Loucy (cell line): ENCODE results near the gene PEX5L.

Experiments
- H2AFZ ChIP-seq: fragments of 200-600 bp; sonication (generic); 2 replicates; pipeline ENCODE4 v1.6.0; 2016; ENCODE audit warnings: antibody characterized with exemption, mild to moderate bottlenecking, low read length, moderate library complexity
- H3F3A ChIP-seq: fragments of 200-600 bp; 2 replicates; pipeline ENCODE4 v1.6.0; 2016; ENCODE audit warnings: antibody characterized with exemption, low read depth, mild to moderate bottlenecking
- H3K27me3 ChIP-seq: fragments of 200-600 bp; sonication (generic); 2 replicates; pipeline ENCODE4 v1.6.1; 2014; ENCODE audit warnings: low read length, mild to moderate bottlenecking; ENCODE audit not compliant: insufficient read depth, poor library complexity, severe bottlenecking
- H3K36me3 ChIP-seq: fragments of 200-600 bp; sonication (generic); 2 replicates; pipeline ENCODE4 v1.6.1; 2016; ENCODE audit warnings: low read length; ENCODE audit not compliant: insufficient read depth
- H3K4me1 ChIP-seq: fragments of 200-600 bp; sonication (generic); 2 replicates; pipeline ENCODE4 v1.5.1; 2014; ENCODE audit warnings: low read length, mild to moderate bottlenecking; ENCODE audit not compliant: insufficient read depth, poor library complexity, severe bottlenecking
- H3K4me2 ChIP-seq: fragments of 200-600 bp; sonication (generic); 2 replicates; pipeline ENCODE4 v1.6.0; 2014; ENCODE audit warnings: antibody characterized with exemption, low read length, low read depth, mild to moderate bottlenecking; ENCODE audit not compliant: poor library complexity, severe bottlenecking
- H3K4me3 ChIP-seq: fragments of 200-600 bp; sonication (generic); 2 replicates; pipeline ENCODE4 v1.5.1; 2014; ENCODE audit warnings: low read length, mild to moderate bottlenecking, mixed read lengths; ENCODE audit not compliant: poor library complexity, severe bottlenecking
- H3K79me2 ChIP-seq: fragments of 200-600 bp; sonication (generic); 2 replicates; pipeline ENCODE4 v1.6.1; 2014; ENCODE audit warnings: low read length; ENCODE audit not compliant: insufficient read depth
- H3K9ac ChIP-seq: fragments of 200-600 bp; sonication (generic); 2 replicates; pipeline ENCODE4 v1.6.0; 2014; ENCODE audit warnings: mild to moderate bottlenecking, low read depth, low read length, moderate library complexity; ENCODE audit not compliant: poor library complexity, severe bottlenecking
- H3K9me2 ChIP-seq: fragments of 200-600 bp; sonication (generic); replicated peaks from 2 replicates; pipeline ENCODE4 v1.6.1; 2016; ENCODE audit warnings: low read depth, low read length, mixed read lengths
- H3K9me3 ChIP-seq: fragments of 200-600 bp; sonication (generic); 2 replicates; pipeline ENCODE4 v1.6.1; 2014; ENCODE audit warnings: mild to moderate bottlenecking, antibody characterized with exemption, low read length, low read depth; ENCODE audit not compliant: insufficient read depth
- H4K20me1 ChIP-seq: fragments of 200-600 bp; sonication (generic); 2 replicates; pipeline ENCODE4 v1.6.0; 2014; ENCODE audit warnings: antibody characterized with exemption, low read length, mild to moderate bottlenecking; ENCODE audit not compliant: insufficient read depth, poor library complexity, severe bottlenecking
- CTCF ChIP-seq: fragments of 200-600 bp; sonication (generic); conservative IDR thresholded peaks from 2 replicates; pipeline ENCODE4 v1.5.1; 2014; ENCODE audit warnings: mild to moderate bottlenecking, antibody characterized with exemption, low read length
- EZH2phosphoT487 ChIP-seq: fragments of 200-600 bp; IDR thresholded peaks from 2 replicates; pipeline ENCODE4 v1.6.1; 2018; ENCODE audit warnings: antibody characterized with exemption, mild to moderate bottlenecking, moderate library complexity, borderline replicate concordance

Gene PEX5L

DNA sequence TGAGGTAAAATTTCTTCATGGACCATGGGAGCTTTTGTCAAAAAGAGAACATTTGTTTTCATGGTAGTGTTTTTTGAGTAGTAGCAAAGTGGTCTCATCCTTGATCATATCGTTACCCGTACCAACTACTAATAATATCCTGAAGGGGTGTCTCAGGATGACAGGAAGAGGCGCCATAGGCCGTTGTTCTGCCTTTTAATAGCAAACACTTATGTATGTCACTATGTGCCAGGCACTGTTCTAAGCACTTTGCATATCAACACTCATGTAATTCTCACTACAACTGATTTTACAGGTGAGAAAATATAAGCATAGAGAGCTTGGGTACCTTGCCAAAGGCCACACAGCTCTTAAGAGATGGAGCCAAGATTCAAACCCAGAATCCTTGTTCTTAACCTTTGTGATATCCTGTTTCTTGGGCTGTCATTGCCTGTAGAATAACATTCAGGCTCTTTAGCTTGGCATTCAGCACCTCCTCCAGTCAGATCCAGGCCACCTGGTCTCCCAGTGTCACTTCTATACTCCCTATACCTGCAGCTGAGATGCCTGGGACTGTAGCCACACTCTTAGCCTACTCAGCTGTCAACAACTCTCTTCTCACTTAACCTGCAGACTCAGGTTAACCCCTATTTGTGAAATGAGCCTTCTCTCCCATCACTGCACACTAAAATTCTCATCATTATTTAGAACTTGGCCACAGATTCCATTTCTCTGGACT is 270.2 kb downstream of the PEX5L start:
- Histone ChIP-seq H3K9ac (peak overlapping the region; percentile 14), H2AFZ (no peak overlapping the region), H3K4me3 (no peak overlapping the region), H3K9me3 (no peaks in the 10 kb centered on the region), H3K9me2 (no peaks in the 10 kb centered on the region), H3K4me2 (no peak overlapping the region), H3F3A (peaks cover 10% of the 10 kb centered on the region), H3K79me2 (no peaks in the 10 kb centered on the region), H3K4me1 (peaks cover 44% of the 10 kb centered on the region), H3K27me3 (no peaks in the 10 kb centered on the region), H3K36me3 (peaks cover 36% of the 10 kb centered on the region; the same call in 1 of the 2 replicates), H4K20me1 (no peaks in the 10 kb centered on the region)
- TF ChIP-seq EZH2phosphoT487 = no peak
- TF ChIP-seq CTCF = no peak

GRCh38 chr3:179765396-179765795 is 271.3 kb downstream of the PEX5L start:
- Histone ChIP-seq H3K9me3 (no peaks in the 10 kb centered on the region), H2AFZ (no peak overlapping the region), H3K27me3 (no peaks in the 10 kb centered on the region), H4K20me1 (no peaks in the 10 kb centered on the region), H3K36me3 (peaks cover 45% of the 10 kb centered on the region; the same call in 1 of the 2 replicates), H3F3A (peaks cover 9% of the 10 kb centered on the region), H3K4me2 (no peak overlapping the region), H3K4me3 (no peak overlapping the region), H3K4me1 (peaks cover 32% of the 10 kb centered on the region), H3K9ac (no peak overlapping the region), H3K79me2 (no peaks in the 10 kb centered on the region), H3K9me2 (no peaks in the 10 kb centered on the region)
- TF ChIP-seq EZH2phosphoT487 (no peak), CTCF (no peak)

GRCh38 chr3:179760944-179761343 is 275.8 kb downstream of the PEX5L start:
- no peak for TF ChIP-seq CTCF
- TF ChIP-seq EZH2phosphoT487 = no peak
- H3K27me3 ChIP-seq = no peaks in the 10 kb centered on the region
- H2AFZ ChIP-seq = no peak overlapping the region
- no peaks in the 10 kb centered on the region for H3K9me3 ChIP-seq
- H3K4me2 ChIP-seq = no peak overlapping the region
- no peaks in the 10 kb centered on the region for H4K20me1 ChIP-seq
- H3K4me1 ChIP-seq = peaks cover 4% of the 10 kb centered on the region
- no peak overlapping the region for H3K9ac ChIP-seq
- H3K79me2 ChIP-seq = no peaks in the 10 kb centered on the region
- H3K4me3 ChIP-seq = no peak overlapping the region
- no peaks in the 10 kb centered on the region for H3K9me2 ChIP-seq
- H3K36me3 ChIP-seq = peaks cover 40% of the 10 kb centered on the region; the same call in 1 of the 2 replicates
- H3F3A ChIP-seq = no peaks in the 10 kb centered on the region
